ENCODE measurements around the gene ANGPTL4.

The ANGPTL4 gene

DNA sequence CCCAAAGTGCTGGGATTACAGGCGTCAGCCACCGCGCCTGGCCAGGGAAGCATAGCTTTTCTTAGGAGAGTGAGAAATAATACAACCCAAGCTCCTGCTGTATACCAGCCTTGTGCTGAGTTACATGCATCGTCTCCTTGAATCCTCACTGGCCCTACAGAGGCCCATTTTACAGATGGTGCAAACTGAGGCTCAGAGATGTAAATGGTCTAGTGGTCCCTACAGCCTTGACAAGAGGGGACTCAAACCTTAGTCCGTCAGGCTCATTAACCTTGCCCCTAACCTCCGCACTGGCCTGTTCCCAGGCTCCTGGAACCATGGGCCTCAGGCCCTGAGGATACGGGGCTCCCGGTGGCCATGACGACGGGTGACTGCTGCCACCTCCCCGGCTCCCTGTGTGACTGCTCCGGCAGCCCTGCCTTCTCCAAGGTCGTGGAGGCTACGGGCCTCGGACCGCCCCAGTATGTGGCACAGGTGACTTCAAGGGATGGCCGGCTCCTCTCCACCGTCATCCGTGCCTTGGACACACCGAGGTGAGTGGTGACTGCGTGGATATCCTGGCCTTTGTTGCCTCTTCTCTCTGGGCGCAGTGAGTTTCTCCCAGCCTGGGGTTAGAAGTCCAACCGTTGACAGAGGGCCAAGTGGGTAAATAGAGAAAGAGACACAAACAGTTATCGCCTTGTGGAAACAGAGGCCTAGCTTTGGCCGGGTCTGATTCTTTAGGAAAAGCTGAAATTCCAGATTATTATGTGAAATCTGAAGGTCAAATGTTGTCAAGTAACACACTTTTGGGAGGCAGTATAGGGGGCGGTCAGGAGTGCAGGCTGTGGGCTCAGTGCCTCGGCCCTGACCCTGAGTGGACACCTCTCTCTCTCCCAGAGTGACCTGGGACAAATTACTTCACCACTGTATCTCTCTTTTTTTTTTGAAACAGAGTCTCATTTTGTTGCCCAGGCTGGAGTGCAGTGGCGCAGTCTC lies 57.8 kb downstream of the ANGPTL4 start:
- no peak for DNase-seq

GRCh38 chr19:8423817-8424223 lies 59.9 kb downstream of the ANGPTL4 start:
- no peak for DNase-seq
